ENCODE results near the gene MOB2. TPM values are rescaled to one million over a fixed set of nuclear protein-coding genes. Genes with fewer than 3 reads are reported as not detected.

The MOB2 gene
- polyA plus RNA-seq, 3 donors, result 22.1 to 44.1 (median 22.5) TPM

- Histone ChIP-seq H3K27me3 (ENCODE audit: control insufficient read depth in 2 of 2, insufficient read depth in 2 of 2, low read length in 2 of 2) (no peaks in the 10 kb centered on the region), H3K27ac (ENCODE audit: low read depth in 1 of 2, low read length in 2 of 2) (no peak overlapping the region), H3K4me1 (ENCODE audit: control insufficient read depth in 1 of 2, insufficient read depth in 2 of 2, low read length in 2 of 2) (no peaks in the 10 kb centered on the region), H3K4me3 (replicated peaks in 1 of 3; ENCODE audit: low read depth in 2 of 3, low read length in 3 of 3) (no peak overlapping the region), H2AFZ (ENCODE audit: insufficient read depth, low read depth, low read length, poor library complexity, severe bottlenecking) (no peak overlapping the region), H3K79me2 (ENCODE audit: insufficient read depth, low read length) (no peaks in the 10 kb centered on the region), H4K20me1 (ENCODE audit: insufficient read depth, low read length) (no peaks in the 10 kb centered on the region), H3K4me2 (replicated peaks; ENCODE audit: extremely low read depth, low read length, poor library complexity, severe bottlenecking) (no peak overlapping the region), H3K36me3 (replicated peaks in 1 of 2; ENCODE audit: control insufficient read depth in 1 of 2, insufficient read depth in 2 of 2, low read length in 2 of 2) (peaks cover 0 to 7% of the 10 kb centered on the region in 2 donors), H3K9me3 (replicated peaks in 1 of 2; ENCODE audit: control insufficient read depth in 1 of 2, insufficient read depth in 1 of 2, low read length in 2 of 2) (peaks cover 0 to 27% of the 10 kb centered on the region in 2 donors), H3K9ac (ENCODE audit: insufficient read depth, low read length, poor library complexity, severe bottlenecking) (no peak overlapping the region)
- peaks cover 7 to 21% (median 12%) of the 10 kb centered on the region in 7 donors for H3K9me3 Mint-ChIP-seq
- no peak overlapping the region for H3K4me3 Mint-ChIP-seq
- no peak overlapping the region for H3K27ac Mint-ChIP-seq
- WGBS (ENCODE audit: insufficient coverage), result 98% methylated on average over 10 of the region's 16 CpGs
- no peak for DNase-seq
- TF ChIP-seq, protein P1, sequence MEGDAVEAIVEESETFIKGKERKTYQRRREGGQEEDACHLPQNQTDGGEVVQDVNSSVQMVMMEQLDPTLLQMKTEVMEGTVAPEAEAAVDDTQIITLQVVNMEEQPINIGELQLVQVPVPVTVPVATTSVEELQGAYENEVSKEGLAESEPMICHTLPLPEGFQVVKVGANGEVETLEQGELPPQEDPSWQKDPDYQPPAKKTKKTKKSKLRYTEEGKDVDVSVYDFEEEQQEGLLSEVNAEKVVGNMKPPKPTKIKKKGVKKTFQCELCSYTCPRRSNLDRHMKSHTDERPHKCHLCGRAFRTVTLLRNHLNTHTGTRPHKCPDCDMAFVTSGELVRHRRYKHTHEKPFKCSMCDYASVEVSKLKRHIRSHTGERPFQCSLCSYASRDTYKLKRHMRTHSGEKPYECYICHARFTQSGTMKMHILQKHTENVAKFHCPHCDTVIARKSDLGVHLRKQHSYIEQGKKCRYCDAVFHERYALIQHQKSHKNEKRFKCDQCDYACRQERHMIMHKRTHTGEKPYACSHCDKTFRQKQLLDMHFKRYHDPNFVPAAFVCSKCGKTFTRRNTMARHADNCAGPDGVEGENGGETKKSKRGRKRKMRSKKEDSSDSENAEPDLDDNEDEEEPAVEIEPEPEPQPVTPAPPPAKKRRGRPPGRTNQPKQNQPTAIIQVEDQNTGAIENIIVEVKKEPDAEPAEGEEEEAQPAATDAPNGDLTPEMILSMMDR (IDR thresholded peaks at IDR 0.05), result no peak
- peaks cover 16 to 17% of the 10 kb centered on the region in 2 donors for H3K36me3 Mint-ChIP-seq
- peaks cover 0 to 5% (median 0%) of the 10 kb centered on the region in 3 donors for H3K27me3 Mint-ChIP-seq (ENCODE audit: low read depth in 3 of 3)
- H3K4me1 Mint-ChIP-seq, result no peaks in the 10 kb centered on the region
- intact Hi-C loops (cut with micrococcal nuclease), result no loop called here
Observed at GRCh38 chr11:1463056-1463455, 23.5 kb downstream of the MOB2 start.

- no peaks in the 10 kb centered on the region for H3K4me1 Mint-ChIP-seq
Observed at GRCh38 chr11:1462698-1462975, 23.9 kb downstream of the MOB2 start.

More at GRCh38 chr11:1462698-1462975, 23.9 kb downstream of the MOB2 start:
- H3K4me3 Mint-ChIP-seq, result no peak overlapping the region
- Histone ChIP-seq H3K27ac (ENCODE audit: low read depth in 1 of 2, low read length in 2 of 2) (no peak overlapping the region), H3K36me3 (replicated peaks in 1 of 2; ENCODE audit: control insufficient read depth in 1 of 2, insufficient read depth in 2 of 2, low read length in 2 of 2) (peaks cover 0 to 7% of the 10 kb centered on the region in 2 donors), H3K4me3 (replicated peaks in 1 of 3; ENCODE audit: low read depth in 2 of 3, low read length in 3 of 3) (no peak overlapping the region), H3K79me2 (ENCODE audit: insufficient read depth, low read length) (no peaks in the 10 kb centered on the region), H3K4me1 (ENCODE audit: control insufficient read depth in 1 of 2, insufficient read depth in 2 of 2, low read length in 2 of 2) (no peaks in the 10 kb centered on the region), H3K4me2 (replicated peaks; ENCODE audit: extremely low read depth, low read length, poor library complexity, severe bottlenecking) (no peak overlapping the region), H4K20me1 (ENCODE audit: insufficient read depth, low read length) (no peaks in the 10 kb centered on the region), H3K9me3 (replicated peaks in 1 of 2; ENCODE audit: control insufficient read depth in 1 of 2, insufficient read depth in 1 of 2, low read length in 2 of 2) (peaks cover 0 to 27% of the 10 kb centered on the region in 2 donors), H3K9ac (ENCODE audit: insufficient read depth, low read length, poor library complexity, severe bottlenecking) (no peak overlapping the region), H2AFZ (ENCODE audit: insufficient read depth, low read depth, low read length, poor library complexity, severe bottlenecking) (no peak overlapping the region), H3K27me3 (ENCODE audit: control insufficient read depth in 2 of 2, insufficient read depth in 2 of 2, low read length in 2 of 2) (no peaks in the 10 kb centered on the region)
- peaks cover 16 to 17% of the 10 kb centered on the region in 2 donors for H3K36me3 Mint-ChIP-seq
- no peak overlapping the region for H3K27ac Mint-ChIP-seq
- TF ChIP-seq, protein P1 (IDR thresholded peaks at IDR 0.05), result no peak
- intact Hi-C loops (cut with micrococcal nuclease), result no loop called here
- H3K9me3 Mint-ChIP-seq, result peaks cover 7 to 21% (median 12%) of the 10 kb centered on the region in 7 donors
- DNase-seq, result no peak
- 97% methylated on average over 13 of the region's 13 CpGs for WGBS (ENCODE audit: insufficient coverage)
- H3K27me3 Mint-ChIP-seq (ENCODE audit: low read depth in 3 of 3), result peaks cover 0 to 5% (median 0%) of the 10 kb centered on the region in 3 donors

Measured in CD14-positive monocyte (primary cell).